ENCODE data around the gene SMAD9. TPM values are rescaled to one million over a fixed set of nuclear protein-coding genes. Genes with fewer than 3 reads are reported as not detected.

The SMAD9 gene
- total and polyA plus RNA-seq, 9 of the 15 experiments (the other 6 are each of a cell fraction or from before 2014, with no cell fraction given), result 0.02 to 0.08 (median 0.03) TPM; not detected in 4

DNA sequence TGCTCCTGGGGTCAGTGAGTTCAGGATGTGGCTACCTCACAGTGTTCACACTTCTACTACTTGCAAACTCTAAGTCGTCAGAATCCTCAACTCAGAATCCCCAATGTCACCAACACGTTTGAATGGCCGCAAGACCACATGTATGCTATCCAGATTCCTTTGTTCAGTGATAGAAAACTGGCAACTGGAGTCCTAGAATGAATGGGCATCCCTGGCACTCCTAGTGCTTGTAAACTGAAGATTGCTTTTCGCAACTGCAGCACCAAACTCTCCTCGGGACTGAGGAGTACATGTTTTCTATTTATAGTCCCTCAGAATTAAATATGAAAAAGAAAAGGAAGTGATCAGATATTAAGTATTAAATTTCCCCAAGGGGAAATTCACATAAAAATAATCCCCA, 4.9 kb downstream of the SMAD9 start:
- in situ Hi-C loops (cut with MboI), result no loop called here
- no peak for FAIRE-seq

More for the DNA sequence above, 4.9 kb downstream of the SMAD9 start:
- Histone ChIP-seq H2AFZ (ENCODE audit: low read depth, low read length) (no peak overlapping the region), H3K9me3 (replicated peaks; ENCODE audit: control insufficient read depth, insufficient read depth, low read depth, low read length) (no peaks in the 10 kb centered on the region), H3K4me3 (no peak overlapping the region), H3K4me2 (ENCODE audit: insufficient read depth, low read length) (no peak overlapping the region), H4K20me1 (replicated peaks; ENCODE audit: control insufficient read depth, insufficient read depth, low read length) (no peaks in the 10 kb centered on the region), H3K27ac (ENCODE audit: extremely low read depth, low read depth, low read length) (no peak overlapping the region), H3K27me3 (ENCODE audit: control insufficient read depth in 2 of 2, insufficient read depth in 2 of 2, low read length in 2 of 2) (peaks cover 21 to 25% of the 10 kb centered on the region in 2 experiments), H3K36me3 (ENCODE audit: control insufficient read depth, insufficient read depth, low read length) (no peaks in the 10 kb centered on the region), H3K4me1 (replicated peaks in 1 of 2; ENCODE audit: control insufficient read depth in 2 of 2, insufficient read depth in 2 of 2, low read length in 2 of 2) (peaks cover 0 to 4% of the 10 kb centered on the region in 2 experiments; a peak in 2 of 5 replicates), H3K79me2 (ENCODE audit: control insufficient read depth, insufficient read depth, low read length) (no peaks in the 10 kb centered on the region), H3K9me1 (ENCODE audit: control insufficient read depth, insufficient read depth, low read length) (no peaks in the 10 kb centered on the region), H3K9ac (ENCODE audit: insufficient read depth in 1 of 2, low read depth in 2 of 2, low read length in 2 of 2) (no peak overlapping the region)
- WGBS (ENCODE audit: insufficient coverage, low coverage, missing lambda C conversion rate), result 2% methylated on average over 5 of the region's 5 CpGs
- no TSS peak for BruUV-seq (replicated peaks)
- intact Hi-C loops (cut with micrococcal nuclease), result no loop called here
- ATAC-seq (no peak), DNase-seq (ENCODE audit: extremely low read depth in 1 of 4, low spot score in 3 of 4) (no peak)
- TF ChIP-seq ZC3H8 (IDR thresholded peaks at IDR 0.05) (no peak), HIVEP1 (CRISPR knock-in tag; IDR thresholded peaks at IDR 0.05) (no peak), FOXM1 (IDR thresholded peaks at IDR 0.05; ENCODE audit: low read depth) (no peak), FOXM1 (CRISPR knock-in tag; IDR thresholded peaks at IDR 0.05; ENCODE audit: low read depth) (no peak), ASH1L (IDR thresholded peaks at IDR 0.05; ENCODE audit: borderline replicate concordance, low read depth, partially characterized antibody) (no peak), HOXB6 (CRISPR knock-in tag; IDR thresholded peaks at IDR 0.05; ENCODE audit: borderline replicate concordance) (no peak), ELK3 (CRISPR knock-in tag; IDR thresholded peaks at IDR 0.05) (no peak), GTF2A2 (tag; IDR thresholded peaks at IDR 0.05) (no peak), XRCC5 (IDR thresholded peaks at IDR 0.05; ENCODE audit: low read depth, low read length) (no peak)
- ChIA-PET POLR2A (no interaction called here), CTCF (ENCODE audit: low intra/inter-chr PET ratio) (no interaction called here)

Data from K562 (cell line).